ENCODE data around the gene RTL3.

The RTL3 gene

DNA sequence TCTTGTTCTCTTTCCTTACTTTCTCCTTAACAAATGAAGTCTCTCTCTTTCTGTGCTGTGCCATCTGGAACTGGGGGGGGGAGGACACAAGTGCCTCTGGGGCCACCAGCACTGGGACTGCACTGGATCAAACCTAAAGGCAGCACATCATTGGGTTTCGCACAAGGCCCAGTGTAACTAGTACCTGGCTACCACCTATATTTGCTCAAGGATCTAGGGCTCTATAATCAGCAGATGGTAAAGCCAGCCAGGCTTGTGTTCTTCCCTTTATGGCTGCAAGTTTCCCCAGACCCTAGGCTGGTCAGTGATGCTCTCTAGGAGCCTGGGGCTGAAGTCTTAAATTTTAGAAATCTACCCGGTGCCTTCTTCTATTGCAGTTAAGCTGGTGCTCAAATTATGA, 40.1 kb downstream of the RTL3 start:
- DNase-seq (ENCODE audit: extremely low read depth, insufficient read length) = no peak
- Histone ChIP-seq H3K4me3 (replicated peaks; ENCODE audit: low read depth, low read length) (no peak overlapping the region), H3K27me3 (replicated peaks; ENCODE audit: control insufficient read depth, insufficient read depth, low read length) (no peaks in the 10 kb centered on the region), H3K36me3 (ENCODE audit: control insufficient read depth, insufficient read depth, low read length) (no peaks in the 10 kb centered on the region)
- TF ChIP-seq, protein P1, sequence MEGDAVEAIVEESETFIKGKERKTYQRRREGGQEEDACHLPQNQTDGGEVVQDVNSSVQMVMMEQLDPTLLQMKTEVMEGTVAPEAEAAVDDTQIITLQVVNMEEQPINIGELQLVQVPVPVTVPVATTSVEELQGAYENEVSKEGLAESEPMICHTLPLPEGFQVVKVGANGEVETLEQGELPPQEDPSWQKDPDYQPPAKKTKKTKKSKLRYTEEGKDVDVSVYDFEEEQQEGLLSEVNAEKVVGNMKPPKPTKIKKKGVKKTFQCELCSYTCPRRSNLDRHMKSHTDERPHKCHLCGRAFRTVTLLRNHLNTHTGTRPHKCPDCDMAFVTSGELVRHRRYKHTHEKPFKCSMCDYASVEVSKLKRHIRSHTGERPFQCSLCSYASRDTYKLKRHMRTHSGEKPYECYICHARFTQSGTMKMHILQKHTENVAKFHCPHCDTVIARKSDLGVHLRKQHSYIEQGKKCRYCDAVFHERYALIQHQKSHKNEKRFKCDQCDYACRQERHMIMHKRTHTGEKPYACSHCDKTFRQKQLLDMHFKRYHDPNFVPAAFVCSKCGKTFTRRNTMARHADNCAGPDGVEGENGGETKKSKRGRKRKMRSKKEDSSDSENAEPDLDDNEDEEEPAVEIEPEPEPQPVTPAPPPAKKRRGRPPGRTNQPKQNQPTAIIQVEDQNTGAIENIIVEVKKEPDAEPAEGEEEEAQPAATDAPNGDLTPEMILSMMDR (IDR thresholded peaks at IDR 0.05; ENCODE audit: insufficient read depth, low read length, poor library complexity, severe bottlenecking) = no peak

DNA sequence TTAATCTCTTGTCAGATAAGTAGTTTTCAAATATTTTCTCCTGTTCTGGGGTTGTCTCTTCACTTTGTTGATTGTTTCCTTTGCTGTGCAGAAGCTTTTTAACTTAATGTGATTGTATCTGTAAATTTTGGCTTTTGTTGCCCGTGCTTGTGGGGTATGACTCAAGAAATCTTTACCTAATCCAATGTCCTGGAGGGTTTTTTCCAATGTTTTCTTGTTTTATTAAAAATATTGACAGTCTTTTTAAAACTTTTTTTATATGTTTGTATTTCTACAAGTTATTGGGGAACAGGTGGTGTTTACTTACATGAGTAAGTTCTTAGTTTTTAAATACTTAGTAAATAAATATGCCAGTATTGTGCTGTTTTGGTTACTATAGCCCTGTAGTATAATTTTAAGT, 44.9 kb downstream of the RTL3 start:
- Histone ChIP-seq H3K4me3 (replicated peaks; ENCODE audit: low read depth, low read length) (no peak overlapping the region), H3K27me3 (replicated peaks; ENCODE audit: control insufficient read depth, insufficient read depth, low read length) (no peaks in the 10 kb centered on the region), H3K36me3 (ENCODE audit: control insufficient read depth, insufficient read depth, low read length) (no peaks in the 10 kb centered on the region)
- DNase-seq (ENCODE audit: extremely low read depth, insufficient read length) = no peak
- TF ChIP-seq, protein P1 (IDR thresholded peaks at IDR 0.05; ENCODE audit: insufficient read depth, low read length, poor library complexity, severe bottlenecking) = no peak
